ENCODE measurements around the gene MCTP1.
"Not testable (repeated sequence)": the region's sequence is repeated elsewhere in the genome, so short reads cannot be mapped to it uniquely, and the experiment has no call there.

Gene MCTP1

GRCh38 chr5:94959279-94959678 is 325.6 kb downstream of the MCTP1 start:
- not testable (repeated sequence) for DNase-seq (ENCODE audit: low spot score)

GRCh38 chr5:94945656-94946055 is 339.2 kb downstream of the MCTP1 start:
- DNase-seq (ENCODE audit: low spot score) = no peak

GRCh38 chr5:94944160-94944559 is 340.7 kb downstream of the MCTP1 start:
- no peak for DNase-seq (ENCODE audit: low spot score)

- DNase-seq (ENCODE audit: low spot score) = no peak
These were observed 343.7 kb downstream of the MCTP1 start for GRCh38 chr5:94941122-94941755.

- no peak for DNase-seq (ENCODE audit: low spot score)
These were observed 352.6 kb downstream of the MCTP1 start for GRCh38 chr5:94932259-94932658.

- no peak for DNase-seq (ENCODE audit: low spot score)
These were observed 356.0 kb downstream of the MCTP1 start for GRCh38 chr5:94928891-94929290.

- DNase-seq (ENCODE audit: low spot score) = no peak
These were observed 364.3 kb downstream of the MCTP1 start for GRCh38 chr5:94920570-94920969.

- DNase-seq (ENCODE audit: low spot score) = no peak
These were observed 368.3 kb downstream of the MCTP1 start for GRCh38 chr5:94916619-94917018.

GRCh38 chr5:94911276-94911675 is 373.6 kb downstream of the MCTP1 start:
- no peak for DNase-seq (ENCODE audit: low spot score)

- DNase-seq (ENCODE audit: low spot score) = no peak
These were observed 374.2 kb downstream of the MCTP1 start for GRCh38 chr5:94910721-94911120.

GRCh38 chr5:94908889-94909480 is 375.9 kb downstream of the MCTP1 start:
- DNase-seq (ENCODE audit: low spot score) = peak; percentile 27

GRCh38 chr5:94906750-94907149 is 378.1 kb downstream of the MCTP1 start:
- no peak for DNase-seq (ENCODE audit: low spot score)

GRCh38 chr5:94903726-94904125 is 381.2 kb downstream of the MCTP1 start:
- DNase-seq (ENCODE audit: low spot score) = no peak

GRCh38 chr5:94901191-94901979 is 383.5 kb downstream of the MCTP1 start:
- peak; percentile 36 for DNase-seq (ENCODE audit: low spot score)

GRCh38 chr5:94900006-94900505 is 384.8 kb downstream of the MCTP1 start:
- DNase-seq (ENCODE audit: low spot score) = no peak

- peak; percentile 16 for DNase-seq (ENCODE audit: low spot score)
These were observed 391.3 kb downstream of the MCTP1 start for GRCh38 chr5:94893412-94894135.

GRCh38 chr5:94891972-94892371 is 392.9 kb downstream of the MCTP1 start:
- no peak for DNase-seq (ENCODE audit: low spot score)

- DNase-seq (ENCODE audit: low spot score) = no peak
These were observed 393.3 kb downstream of the MCTP1 start for GRCh38 chr5:94891565-94891964.

- no peak for DNase-seq (ENCODE audit: low spot score)
These were observed 394.0 kb downstream of the MCTP1 start for GRCh38 chr5:94890907-94891306.

- DNase-seq (ENCODE audit: low spot score) = no peak
These were observed 396.2 kb downstream of the MCTP1 start for GRCh38 chr5:94888674-94889073.

GRCh38 chr5:94885931-94886330 is 399.0 kb downstream of the MCTP1 start:
- DNase-seq (ENCODE audit: low spot score) = no peak

GRCh38 chr5:94884311-94884710 is 400.6 kb downstream of the MCTP1 start:
- no peak for DNase-seq (ENCODE audit: low spot score)
